Islet precursor cell (in vitro differentiated cells): Measurements from ENCODE around the gene PRSS21.

Experiments used
- DNase-seq: peaks from one replicate; pipeline ENCODE4 v3.0.0-alpha.2; 2018

The PRSS21 gene

DNA sequence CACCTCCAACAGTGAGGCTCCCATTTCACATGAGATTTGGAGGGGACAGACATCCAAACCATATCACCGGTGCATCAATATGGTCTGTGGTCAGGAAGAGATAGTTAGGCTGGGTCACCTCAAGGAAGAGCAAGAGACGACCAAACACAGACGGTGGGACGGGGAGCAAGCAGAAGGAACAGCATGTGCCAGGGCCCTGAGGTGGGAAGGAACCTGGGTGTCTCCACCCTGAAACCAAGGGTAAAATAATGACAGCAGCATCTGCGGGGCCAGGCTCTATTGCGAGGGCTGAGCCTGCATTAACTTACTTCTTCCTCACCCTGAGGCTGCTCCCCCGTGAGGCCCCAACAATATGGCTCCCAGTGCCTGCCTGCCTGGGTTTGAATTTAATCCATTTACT lies 8.9 kb upstream of the PRSS21 start:
- no peak for DNase-seq

DNA sequence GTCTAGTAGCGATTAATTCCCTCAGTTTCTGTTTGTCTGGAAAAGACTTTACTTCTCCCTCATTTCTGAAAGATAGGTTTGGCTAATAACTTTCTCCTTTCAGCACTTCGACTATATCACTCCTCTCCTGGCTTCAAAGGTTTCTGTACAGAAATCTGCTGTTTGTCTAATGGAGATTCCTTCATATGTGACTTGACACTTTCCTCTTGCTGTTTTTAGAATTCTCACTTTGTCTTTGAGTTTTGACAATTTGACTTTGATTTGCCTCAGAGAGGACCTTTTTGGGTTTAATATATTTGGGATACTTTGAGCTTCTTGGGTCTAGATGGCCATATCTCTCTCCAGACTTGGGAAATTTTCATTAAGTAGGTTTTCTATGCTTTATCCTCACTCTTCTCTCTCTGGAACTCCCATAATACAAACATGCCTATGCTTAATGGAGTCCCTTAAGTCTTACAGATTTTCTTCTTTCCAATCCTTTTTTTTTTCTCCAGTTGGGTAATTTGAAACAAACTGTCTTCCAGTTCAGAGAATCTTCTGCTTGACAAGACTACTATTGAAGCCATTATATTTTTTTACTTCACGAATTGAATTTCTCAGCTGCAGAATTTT lies 7.8 kb upstream of the PRSS21 start:
- DNase-seq = no peak

DNA sequence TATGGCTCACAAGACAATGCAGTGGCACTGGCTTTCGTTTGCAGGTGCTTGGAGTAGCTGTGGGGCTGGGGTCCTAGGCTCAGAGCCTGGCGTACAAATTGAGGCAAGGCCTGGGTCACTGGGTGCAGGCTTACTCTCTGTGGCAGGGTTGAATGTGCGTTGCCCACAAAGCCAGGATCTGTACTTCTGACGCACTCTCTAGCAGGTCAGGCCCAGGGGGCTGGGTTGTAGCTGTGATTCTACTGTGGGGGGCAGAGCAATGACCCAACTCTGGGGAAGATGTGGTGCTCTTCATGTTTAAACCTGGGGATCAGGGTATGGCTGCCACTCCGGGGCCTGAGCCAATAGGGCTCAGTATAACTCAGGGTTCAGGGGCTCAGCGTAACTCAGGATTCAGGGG lies 6.4 kb upstream of the PRSS21 start:
- peak; percentile 43 for DNase-seq

DNA sequence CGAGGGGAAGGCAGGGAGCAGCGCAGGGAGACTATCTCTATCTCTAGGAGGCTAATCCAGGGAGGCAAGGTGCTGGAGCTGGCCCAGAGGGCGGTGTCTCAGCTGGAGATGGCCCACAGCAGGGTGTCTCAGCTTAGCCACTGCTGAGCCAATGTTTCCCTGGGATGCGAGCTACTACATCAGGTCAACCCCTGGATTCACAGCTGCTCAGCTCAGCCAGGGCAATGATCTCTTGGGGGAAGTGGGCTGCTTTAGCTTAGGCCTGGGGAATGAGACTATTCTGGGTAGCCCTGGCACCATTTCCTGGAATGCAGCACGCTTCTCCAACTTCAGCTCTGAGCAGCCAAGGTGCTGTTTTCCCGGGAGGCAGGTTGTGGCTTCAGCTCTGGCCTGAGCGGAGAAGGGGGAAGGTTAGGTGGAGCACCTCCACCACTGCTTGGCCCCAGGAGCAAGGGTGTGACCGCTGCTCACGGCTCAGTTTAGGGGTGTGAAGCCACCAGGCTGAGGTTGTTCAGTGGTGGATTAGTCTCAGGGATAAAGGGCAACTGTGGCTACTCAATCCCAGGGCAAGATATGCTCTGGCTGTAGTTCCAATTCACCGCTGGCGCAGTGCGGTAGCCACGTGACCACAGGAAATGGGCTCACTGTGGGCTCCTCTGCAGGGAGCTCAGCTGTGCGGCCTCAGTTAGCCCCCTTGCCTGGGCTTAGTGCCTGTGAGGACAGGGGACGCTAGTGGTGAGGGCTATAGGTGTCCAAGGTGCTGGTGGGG lies 5.2 kb upstream of the PRSS21 start:
- DNase-seq = peak; percentile 51

DNA sequence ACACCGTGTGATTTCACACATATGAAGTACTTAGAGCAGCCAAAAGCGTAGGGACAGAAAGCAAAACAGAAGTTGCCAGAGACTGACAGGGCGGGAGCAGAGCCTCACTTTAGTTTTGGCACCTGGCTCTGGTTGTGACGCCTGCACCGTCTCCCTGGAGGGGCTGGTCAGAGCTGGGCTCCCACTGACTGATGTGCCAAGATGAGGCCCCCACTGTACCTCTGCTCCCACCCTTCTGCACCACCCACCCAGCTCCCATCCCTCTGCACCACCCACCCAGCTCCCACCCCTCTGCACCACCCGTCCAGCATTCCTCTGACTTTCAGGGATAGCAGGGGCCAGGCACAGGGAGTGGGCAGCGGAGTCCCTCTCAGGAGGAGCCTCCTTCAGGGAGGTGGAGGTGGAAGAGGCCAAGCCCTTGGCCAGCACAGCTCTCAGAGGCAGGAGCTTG lies 3.2 kb upstream of the PRSS21 start:
- DNase-seq = peak; percentile 40

DNA sequence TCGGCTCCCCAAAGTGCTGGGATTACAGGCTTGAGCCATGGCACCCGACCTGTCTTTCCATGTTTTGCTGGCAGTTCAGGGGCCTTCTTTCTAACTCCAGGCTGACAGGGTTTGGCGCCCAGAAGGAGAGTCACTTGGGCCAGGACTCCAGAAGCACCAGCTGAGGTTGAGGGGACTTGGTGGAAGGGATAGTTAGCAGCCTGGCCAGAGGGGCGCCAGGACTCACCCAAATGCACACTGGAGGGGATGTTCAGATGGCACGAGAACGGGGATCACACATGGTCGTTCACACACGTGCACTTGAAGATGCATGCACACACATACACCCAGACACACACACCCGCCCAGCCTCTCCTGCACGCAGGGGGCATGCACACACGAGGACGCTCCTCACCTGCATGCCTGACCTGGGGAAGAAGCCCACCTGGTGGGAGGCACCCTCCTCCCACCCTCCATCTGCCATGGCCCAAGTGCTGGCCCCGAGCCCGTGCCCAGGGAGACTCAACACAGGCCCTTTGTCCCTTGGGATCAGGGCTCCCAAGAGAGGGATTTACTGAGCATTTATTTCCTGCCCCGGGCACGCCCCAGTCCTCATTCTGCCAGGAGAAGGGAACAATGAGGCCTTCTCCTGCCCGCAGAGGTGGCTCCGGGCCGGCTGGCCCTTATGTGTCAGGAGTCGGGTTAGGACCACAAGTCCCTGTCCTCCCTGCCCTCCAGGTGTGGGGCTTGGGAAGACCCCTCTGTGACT lies 2.3 kb upstream of the PRSS21 start:
- peak; percentile 42 for DNase-seq

DNA sequence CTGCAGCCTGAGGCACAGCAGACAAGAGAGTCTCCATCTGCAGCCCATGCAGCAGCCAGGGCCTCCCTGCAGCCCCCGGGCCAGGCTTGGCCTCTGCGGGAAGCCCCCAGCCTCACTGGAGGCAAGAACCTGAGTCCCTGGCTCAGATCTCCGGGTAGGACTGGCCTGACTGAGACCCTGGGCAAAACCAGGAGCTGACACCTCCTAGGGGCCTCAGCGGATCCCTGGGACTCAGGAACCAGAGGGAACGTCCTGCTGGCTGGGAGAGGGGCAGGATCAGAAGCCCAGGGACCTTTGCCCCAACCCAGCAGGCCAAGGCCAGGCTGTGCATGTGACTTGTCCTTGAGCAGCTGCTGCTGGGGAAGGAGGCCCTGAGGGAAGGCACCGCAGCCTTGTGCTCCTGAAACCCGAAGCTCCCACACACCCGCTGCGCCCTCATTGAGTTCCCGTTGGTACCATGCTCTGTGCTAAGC lies 1.7 kb upstream of the PRSS21 start:
- DNase-seq = peak; percentile 60

DNA sequence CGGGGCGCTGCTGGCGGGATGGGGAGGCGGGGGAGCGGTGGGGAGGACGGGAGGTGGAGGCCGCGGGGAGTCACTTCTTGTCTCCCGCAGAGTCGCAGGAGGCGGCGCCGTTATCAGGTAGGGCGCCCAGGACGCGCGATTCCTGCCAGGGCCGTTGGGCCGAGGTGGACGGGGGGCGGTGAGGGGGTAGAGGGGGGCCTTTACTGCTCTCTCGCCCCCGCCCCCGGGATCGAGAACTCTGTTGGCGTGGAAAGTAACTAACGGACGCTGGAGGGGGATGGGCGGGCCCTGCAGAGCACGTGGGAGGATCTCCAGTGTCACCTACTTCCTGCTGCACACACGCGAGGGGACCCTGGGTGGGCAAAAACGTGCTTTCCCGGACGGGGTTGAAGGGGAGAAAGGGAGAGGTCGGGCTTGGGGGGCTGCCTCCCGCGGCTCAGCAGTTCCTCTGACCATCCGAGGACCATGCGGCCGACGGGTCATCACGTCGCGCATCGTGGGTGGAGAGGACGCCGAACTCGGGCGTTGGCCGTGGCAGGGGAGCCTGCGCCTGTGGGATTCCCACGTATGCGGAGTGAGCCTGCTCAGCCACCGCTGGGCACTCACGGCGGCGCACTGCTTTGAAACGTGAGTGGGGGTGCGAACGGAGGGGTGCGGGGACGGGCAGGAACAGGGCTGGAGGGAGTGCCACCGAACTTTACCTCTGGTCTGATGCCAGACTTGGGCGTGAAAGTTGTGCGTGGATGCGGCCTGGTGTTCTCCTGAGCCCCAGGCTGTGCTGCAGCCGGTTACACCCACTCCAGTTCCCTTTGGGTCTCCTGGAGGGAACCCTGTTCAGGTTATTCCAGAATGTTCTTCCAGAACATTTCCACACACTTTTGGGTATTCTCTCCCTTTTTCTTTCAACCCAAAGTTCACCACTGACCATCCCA lies 569 bp downstream of the PRSS21 start:
- peak; percentile 43 for DNase-seq

DNA sequence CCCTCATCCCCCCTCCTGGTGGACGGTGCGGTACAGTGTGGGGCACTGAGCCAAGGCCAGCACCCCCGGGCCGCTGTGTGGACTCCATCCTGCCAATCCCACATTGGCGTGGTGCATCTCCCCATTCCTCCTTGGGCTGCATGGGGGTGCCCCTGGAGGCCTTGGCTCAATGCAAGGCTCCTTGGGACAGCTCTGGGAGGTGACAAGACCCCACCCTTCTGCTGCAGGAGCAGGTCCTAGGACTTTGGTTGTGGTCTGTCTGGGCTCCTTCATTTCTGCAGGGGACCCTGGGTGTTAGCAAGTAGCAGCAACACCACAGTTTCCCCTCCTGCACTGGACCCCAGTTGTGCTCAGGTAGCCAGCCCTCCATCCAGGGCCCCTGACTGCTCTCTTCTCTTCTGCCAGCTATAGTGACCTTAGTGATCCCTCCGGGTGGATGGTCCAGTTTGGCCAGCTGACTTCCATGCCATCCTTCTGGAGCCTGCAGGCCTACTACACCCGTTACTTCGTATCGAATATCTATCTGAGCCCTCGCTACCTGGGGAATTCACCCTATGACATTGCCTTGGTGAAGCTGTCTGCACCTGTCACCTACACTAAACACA lies 1.3 kb downstream of the PRSS21 start:
- DNase-seq = peak; percentile 37

DNA sequence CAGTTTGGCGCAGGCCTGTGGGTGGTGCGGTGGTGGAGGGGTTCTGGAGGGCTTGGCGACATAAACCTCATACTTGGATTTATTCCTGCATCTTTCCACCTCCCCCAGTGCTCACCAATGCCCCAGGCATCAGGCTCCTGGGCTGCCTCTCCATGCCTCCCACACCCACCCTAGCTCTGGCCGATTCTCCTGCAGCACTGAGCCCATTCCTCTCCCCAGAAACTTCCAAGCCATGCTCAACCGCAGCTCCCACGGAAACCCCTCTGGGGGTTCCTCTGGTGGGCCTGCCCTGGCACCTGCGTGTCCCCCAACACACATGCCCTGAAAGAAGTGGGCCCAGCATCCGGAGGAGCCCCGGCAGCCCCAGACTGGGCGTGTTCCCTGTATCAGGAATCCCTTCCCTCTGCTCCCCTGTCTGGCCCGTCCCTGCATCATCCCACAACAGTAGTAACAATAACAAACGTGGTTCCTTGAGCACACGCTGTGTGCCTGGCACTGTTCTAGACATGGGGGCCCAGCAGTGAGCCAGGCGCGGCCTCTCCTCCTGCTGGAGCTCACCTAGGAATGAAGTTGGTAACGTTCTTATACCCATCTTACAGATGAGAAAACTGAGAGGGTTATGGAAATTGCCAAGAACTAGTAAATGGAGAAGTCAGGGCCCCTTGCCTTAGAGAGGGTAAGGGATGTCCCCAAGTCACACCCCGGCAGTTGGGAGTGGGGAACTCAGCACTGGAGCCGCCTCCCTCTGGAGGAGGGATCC lies 2.3 kb downstream of the PRSS21 start:
- DNase-seq = peak; percentile 32

DNA sequence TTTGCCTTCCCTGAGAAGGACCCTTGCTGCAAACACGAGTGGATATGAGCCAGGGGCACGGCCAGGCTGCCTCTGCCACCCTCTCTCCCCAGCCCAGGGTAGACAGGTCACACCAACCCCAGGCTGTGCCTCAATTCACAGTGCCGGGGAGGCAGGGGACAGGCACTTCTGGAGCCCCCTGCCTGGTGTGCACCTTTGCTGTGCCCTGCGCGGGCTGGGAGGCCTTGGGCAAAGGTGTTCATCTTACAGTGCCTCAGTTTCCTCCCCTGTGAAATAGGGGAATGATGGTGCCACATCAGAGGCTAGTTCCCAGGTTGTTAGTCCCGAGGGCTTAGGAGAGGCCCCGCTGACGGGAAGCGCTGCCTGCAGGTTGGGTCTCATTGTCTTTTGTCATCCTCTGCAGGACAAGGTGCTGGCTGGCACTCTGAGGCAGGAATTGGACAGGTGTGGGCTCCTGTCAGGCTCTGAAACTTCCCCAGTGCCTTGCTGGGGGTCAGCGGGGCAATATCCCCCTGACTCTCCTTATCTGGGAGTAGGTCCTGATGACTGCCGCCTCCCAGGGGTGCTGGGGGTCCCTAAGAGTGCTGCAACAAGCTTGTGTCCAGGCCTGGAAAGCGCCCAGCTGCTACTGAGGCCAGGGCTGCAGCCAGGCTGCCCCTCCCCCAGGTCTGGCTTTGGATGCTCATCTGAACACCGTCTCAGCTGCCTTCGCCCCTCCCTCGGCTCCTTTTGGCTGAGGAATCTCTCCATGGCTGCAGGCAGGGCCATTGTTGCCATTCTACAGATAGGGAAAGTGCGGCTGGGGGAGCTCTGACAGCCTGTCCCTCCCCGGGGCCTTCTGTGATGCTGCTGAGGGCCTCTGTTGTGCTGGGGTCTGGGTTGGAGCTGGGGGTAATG lies 3.1 kb downstream of the PRSS21 start:
- peak; percentile 59 for DNase-seq

DNA sequence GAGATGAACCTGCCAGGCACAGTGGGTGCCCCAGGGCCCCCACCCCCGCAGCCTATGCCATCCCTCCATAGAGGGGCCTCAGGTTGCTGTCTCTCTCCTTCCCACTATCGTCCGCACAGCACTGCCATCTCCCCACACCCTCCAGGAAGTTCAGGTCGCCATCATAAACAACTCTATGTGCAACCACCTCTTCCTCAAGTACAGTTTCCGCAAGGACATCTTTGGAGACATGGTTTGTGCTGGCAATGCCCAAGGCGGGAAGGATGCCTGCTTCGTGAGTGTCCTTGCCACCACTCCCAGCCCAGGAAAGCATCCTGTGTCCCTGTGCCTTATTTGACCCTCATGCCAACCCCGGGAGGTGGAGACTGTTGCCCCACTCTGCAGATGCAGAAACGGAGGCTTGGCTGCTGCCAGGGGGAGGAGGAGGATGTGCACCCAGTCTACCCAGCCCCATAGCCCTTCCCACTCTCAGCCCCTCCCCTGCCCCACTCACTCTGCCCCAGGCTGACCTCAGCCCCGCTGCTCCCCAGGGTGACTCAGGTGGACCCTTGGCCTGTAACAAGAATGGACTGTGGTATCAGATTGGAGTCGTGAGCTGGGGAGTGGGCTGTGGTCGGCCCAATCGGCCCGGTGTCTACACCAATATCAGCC lies 3.9 kb downstream of the PRSS21 start:
- no peak for DNase-seq

DNA sequence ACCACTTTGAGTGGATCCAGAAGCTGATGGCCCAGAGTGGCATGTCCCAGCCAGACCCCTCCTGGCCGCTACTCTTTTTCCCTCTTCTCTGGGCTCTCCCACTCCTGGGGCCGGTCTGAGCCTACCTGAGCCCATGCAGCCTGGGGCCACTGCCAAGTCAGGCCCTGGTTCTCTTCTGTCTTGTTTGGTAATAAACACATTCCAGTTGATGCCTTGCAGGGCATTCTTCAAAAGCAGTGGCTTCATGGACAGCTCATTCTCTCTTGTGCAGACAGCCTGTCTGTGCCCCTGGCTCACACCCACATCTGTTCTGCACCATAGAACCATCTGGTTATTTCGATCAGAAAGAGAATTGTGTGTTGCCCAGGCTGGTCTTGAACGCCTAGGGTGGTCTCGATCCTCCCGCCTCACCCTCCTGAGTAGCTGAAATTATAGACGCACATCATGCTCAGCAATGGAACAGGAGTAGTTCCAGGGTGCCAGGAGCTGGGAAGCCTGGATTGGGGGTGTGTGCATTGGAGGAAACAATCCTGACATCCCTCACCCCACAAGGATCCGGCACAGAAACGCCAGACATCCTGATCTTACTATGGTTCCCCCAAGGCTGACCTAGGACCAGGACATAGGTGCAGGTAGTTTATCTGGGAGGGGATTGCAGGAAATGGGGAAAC lies 4.6 kb downstream of the PRSS21 start:
- peak; percentile 66 for DNase-seq

DNA sequence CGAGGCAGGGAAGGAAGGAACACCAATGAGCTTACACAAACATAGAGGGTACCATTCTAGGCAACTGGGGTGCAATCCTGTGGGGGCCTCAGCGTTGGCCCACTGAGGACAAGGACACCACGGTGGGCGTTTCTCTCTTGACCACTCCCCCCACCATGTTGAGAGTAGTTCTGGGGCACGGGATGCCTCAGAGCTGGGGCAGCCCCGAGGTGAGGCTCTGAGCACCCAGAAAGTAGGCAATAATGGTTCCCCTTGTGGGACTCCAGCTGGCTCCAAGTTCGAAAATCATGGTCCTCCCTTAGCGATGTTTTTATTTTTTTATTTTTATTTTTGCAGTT lies 5.1 kb downstream of the PRSS21 start:
- DNase-seq = peak; percentile 24

DNA sequence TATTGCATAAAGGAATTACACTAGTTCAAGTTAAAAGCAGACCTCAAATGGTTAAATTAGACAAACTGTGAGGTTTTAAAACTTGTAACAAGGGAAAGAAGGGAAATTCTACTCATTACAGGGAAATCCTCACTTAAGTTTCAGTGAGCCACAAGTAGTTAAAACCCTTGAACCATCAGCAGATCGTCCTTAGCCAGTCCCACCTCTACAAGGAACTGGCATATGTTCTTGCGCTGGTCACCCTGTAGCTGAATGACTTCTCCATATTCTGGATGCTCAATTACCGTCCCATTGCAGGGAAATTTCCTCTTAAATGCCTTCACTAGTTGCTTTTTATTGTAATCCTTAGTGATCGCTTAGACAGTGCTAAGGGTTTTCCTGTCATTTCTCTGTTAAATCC lies 5.5 kb downstream of the PRSS21 start:
- DNase-seq = no peak

DNA sequence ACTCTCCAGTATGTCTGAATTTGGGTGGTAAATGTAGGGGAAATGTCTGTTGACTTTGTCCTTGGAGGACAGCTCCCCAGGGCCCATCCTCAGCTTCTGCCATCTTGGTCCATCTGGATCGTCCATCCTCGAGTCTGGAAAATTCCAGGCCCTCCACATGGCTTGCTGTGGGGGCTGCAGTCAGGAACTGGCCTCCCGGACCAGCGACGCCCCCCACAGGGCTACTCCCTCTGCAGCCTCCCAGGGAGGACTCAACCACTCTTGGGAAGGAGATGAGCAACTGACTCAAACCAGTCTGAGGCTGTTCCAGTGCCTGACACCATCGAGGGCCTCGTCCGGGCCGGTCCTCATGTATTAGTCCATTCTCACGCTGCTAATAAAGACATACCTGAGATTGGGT lies 7.6 kb downstream of the PRSS21 start:
- peak; percentile 39 for DNase-seq

DNA sequence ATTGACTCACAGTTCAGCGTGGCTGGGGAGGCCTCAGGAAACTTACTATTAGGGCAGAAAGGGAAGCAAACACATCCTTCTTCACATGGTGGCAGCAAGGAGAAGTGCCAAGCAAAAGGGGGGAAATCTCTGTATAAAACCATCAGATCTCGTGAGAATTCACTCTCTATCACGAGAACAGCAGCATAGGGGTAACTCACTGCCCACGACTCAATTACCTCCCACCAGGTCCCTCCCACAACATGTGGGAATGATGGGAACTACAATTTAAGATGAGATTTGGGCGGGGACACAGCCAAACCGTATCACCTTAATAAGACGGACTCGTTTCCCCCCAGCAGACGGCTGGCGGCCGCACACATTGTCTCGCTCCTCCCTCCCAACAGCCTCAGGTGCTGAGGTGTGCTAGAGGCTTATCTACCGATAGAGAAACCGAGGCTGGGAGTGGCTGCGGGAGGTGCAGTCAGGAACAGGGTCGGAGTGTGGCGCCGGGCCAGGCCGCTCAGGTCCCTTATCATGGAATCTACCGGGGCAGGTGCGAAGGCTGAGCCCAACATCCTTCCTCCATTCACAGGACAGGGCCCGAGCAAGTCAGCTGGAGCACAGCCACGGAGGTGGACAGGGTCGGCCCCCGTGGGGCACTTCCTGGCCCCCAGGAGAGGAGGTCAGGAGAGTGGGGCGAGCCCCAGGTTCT lies 8.2 kb downstream of the PRSS21 start:
- peak; percentile 42 for DNase-seq

DNA sequence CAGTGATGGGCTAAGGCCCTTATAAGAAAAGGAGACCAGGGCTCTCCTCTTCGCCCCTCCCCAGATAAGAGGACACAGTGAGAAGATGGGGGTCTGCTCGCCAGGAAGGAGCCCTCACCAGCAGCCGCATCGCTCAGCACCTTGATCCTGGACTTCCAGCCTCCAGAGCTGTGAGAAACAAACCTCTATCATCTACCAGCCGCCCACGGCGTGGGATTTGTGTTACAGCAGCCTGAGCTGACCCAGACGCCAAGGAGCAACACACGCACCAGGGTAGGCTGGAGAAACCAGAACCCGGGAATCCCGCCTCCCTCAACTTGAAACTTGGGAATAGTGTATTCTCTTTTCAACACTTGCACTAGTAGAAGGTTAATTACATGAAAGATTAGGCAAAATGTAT lies 8.9 kb downstream of the PRSS21 start:
- no peak for DNase-seq
